ENCODE measurements around the gene GBA3.
A peak's percentile ranks its signal among the peaks of the same experiment; 100 is the strongest.

The GBA3 gene

DNA sequence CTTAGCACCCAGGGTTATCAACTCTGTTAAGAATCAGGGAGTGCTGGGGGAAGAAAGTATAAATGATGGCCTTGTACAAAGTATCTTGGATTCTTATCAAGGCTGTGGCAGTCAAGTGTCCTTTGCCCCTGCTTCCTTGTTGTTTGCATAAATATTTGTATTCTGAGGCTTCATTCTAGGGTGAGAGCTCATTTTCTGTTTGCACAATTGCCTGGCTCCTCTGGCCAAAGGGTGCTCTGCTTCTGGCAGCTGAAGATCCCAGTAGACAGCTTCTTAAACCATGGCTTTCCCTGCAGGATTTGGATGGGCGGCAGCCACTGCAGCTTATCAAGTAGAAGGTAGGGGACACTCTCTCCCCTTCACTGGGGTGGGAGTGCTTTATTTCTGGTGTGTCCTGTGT, at the start of gene GBA3:
Gene GBA3 (plus strand): TSS at position 202 of the 400 bp plus-strand sequence.
- no peak for DNase-seq

DNA sequence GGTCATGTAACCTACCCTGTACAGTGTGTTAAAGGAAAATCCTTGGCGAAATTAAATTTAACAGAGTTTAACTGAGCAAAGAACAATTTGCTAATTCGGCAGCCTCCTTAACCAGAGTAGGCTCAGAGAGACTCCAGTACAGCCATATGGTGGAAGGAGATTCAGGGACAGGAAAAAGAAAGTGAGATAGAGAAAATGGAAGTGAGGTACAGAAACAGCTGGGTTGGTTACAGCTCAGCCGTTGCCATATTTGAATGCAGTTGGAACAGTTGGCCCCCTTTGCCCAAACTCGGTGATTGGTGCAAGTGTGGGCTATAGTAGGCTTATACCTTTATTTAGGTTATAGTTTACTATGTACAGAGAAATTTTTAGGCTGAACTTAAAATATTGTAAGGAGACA, 48.8 kb upstream of the GBA3 start:
- no peak for DNase-seq

DNA sequence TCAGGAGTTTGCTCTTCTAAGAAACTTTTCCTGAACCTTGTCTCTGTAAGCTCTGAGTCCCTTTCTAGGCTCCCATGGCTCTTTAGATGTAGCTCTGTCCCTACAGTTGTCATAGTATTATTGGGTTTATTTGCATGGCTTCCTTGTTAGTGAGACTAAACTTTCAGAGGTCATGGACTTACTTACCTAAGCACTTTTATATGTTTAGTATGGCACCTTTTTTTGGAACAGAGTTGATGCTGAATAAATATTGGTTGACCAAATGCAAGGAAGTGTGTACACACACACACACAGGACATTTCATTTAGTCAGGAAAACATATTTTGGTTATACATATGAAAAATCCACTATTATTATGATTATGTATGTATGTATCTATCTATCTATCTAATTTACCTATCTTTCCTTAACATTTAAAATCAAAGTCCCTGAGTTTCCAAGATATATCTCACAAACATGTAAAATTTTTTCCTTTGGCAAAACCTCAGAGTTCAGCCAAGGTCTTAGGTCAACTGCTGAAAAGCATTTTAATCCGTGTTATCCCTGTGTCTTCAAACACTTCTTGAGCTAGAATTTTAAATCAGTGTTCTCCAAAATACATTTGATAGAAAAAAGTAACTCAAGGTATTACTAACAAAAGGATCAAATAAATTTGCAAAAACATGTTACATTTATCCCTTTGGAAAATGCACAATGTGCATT, 47.1 kb upstream of the GBA3 start:
- DNase-seq: no peak

DNA sequence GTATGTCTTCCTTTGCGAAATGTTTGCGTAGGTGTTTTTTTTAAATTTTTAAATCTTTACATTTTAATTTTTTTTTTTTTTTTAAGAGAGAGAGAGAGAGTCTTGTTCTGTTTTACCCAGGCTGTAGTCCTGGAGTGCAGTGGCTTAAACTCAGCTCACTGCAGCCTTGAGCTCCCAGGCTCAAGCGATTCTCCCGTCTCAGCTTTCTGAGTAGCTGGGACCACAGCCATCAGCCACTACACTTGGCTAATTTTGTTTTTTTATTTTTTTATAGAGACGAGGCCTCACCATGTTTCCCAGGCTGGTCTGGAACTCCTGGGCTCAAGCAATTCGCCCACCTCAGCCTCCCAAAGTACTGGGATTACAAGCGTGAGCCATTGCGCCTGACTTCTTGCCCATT, 43.7 kb upstream of the GBA3 start:
- no peak for DNase-seq

DNA sequence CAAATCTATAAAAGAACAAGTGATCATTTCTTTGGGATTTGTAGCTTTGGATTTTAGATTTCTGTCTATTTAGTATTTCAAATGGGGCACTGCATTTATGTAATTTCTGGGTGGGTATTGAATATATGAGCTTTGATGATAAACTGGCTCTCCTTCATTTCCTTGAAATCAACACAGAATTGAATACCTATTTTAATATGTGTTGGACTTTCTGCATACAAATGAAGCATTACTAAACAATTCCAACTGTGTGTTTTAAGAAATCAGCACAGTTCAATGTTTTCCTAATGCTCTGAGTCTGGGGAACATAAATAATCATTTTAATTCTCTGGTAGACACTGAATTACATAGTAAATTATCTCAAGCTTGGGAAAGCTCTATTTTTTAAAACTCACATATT, 42.0 kb upstream of the GBA3 start:
- DNase-seq: no peak

DNA sequence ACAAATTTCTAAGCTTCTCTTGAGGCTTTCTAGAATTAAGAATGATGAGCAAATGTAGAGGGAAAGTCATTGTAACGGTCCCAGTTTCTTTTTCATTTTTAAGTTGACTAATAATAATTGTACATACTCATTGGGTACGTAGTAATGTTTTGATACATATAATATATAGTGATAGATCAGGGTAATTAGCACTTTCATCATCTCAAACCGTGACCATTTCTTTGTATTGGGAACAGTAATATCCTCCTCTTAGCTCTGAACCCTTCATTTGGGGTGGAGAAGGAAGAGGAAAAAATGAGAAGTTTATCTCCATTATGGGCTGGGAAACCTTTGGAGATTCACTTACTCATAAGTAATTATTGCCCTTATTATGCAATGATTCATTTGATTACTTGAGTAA, 39.0 kb upstream of the GBA3 start:
- no peak for DNase-seq

DNA sequence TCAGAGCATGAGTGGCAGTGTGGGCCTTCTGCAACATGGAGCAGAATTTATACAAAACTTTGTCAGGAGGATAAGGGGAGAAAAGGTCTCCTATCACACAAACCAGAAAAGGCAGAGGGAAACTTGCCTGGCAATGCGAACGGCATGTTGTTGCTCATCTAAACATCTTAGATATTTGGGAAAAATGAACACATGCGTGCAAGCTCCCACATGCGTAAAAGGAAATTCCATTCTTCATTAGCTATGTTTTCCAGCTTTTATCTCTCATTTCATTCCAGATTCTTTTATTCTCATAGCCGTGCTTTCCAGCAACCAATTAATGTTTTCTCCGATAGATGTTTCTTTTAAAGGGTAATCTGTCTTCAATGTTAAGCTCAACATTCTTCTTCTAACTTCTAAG, 31.3 kb upstream of the GBA3 start:
- DNase-seq: no peak

DNA sequence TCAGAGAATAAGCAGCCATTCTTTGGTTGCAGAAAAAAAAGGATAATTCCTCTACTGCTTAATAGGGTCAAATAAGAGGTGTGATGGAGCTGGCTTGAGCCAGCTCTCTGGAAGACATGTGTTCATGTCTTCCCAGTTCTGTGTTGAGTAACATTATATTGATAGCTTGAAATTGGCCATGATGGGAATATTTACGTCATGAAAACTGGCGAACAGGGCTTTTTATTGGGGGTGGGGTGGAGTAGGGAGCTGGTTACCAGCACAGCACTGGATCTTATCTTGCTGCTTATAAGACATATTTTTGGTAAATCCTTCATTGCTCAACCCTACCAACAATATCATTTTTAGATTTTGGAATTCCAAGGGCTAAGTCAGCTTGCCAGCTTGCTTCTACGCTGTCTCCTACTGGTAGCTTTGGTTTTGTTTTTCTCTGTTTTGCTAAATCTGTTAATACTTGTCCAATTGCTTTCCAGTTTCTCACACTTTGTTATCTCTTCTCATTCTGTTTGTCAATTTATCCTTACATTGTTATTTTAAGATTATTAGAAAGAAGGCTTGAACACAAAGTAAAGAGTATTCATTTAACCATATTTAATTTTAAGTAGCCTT, 25.3 kb upstream of the GBA3 start:
- no peak for DNase-seq

DNA sequence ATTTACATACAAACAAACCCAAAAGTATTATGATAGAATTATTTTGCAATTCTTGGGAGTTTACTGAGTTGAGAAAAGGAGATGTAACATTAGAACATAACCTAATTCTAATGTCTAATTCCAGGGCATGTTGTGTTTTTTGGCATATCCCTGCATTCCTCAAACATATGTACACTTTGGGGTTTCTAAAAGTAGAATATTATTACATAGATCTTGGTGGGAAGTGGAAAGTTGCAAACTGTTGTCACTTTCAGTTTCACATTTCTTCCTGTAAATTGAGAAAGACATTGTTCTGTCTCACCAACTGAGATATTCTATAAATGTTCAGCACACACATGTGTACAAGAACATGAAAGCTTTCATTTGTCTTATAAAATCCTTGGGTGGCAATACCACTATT, 24.4 kb upstream of the GBA3 start:
- peak; percentile 69 for DNase-seq

DNA sequence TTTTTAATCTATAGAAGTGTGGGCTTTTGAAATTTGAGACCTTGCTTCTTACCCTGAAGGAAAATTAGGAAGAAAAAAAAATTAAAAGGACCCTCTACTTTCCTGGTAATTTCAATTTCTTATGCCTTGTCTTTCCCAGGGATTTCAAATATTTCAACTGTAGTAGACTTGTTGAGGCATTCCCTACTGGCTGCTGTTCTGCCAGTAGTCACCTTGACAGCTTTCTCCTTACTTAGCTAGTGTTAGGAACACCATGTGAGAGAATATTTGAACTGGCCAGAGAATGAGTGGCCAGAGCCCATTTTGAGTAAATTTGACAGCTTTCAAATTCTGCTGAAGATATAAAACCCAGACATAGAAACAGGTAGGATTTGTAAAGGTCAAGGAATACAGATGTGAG, 24.0 kb upstream of the GBA3 start:
- DNase-seq: no peak

DNA sequence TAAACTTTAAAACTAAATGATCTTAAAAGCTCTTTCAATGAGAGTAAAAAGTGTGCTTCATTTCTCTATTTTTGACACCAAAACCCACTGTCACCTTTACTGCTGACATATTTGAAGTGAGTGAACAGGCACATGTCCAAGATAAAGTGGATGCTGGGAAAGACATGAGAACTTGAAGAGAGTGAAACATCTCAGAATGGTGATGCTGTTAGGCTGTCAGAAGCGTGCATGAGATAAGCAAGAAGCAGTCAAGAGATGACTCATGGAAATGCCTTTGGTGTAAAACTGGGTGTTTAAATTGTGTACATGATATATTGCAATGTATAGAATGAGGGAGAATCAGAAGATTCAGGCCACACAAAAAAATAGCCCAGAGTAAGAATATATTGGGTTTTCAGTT, 21.8 kb upstream of the GBA3 start:
- DNase-seq: peak; percentile 9

DNA sequence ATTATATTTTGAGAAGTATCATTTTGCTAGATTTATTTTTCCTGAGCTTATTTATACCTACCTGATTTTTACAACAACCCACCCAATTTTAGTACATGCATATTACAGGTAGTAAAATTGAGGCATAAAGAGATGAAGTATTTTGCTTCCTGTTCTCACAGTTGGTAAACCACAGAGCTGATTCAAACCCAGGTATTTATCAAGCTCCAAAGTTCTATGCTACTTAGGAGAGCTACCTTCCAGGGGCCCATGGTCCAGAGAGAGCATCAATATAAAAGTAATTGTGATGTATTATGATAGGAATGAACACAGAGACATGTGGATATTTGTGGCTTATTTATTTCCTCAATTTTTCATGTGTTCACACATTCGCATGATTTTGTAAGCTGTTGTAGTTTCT, 20.2 kb upstream of the GBA3 start:
- no peak for DNase-seq

DNA sequence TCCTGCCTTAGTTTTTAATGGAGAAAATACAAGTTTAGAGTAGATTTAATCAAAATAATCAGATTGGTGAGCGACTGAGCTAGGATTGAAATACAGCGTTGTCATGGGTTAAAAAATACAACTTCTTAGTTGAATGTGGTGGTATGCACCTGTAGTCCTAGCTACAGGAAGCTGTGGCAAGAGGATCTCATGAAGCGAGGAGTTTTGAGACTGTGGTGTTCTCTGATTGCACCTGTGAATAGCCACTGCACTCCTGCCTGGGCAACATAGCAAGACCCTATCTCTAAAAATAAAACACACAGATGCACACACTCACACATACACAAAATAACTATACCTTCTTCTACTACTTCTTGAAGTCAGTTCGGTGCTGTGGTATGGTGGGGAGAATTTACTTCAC, 19.8 kb upstream of the GBA3 start:
- DNase-seq: no peak

DNA sequence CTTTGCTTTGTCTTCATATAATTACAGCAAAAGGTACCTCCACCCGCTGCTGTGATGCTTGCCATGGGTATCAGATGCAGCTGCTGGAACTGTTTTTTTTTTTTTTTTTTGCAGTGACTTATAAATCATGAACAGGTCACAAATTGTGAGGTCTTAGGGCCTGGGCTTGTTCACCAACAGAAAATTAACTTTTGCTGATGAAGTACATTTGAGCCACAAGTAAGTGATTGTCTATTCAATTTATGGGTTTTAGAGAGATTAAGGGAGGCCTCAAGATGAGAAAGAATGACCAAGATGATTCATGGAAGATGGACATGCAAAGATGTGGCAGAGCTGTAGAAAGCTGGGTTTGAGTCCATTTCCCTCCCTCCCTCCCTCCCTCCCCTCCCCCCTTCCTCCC, 18.0 kb upstream of the GBA3 start:
- no peak for DNase-seq

DNA sequence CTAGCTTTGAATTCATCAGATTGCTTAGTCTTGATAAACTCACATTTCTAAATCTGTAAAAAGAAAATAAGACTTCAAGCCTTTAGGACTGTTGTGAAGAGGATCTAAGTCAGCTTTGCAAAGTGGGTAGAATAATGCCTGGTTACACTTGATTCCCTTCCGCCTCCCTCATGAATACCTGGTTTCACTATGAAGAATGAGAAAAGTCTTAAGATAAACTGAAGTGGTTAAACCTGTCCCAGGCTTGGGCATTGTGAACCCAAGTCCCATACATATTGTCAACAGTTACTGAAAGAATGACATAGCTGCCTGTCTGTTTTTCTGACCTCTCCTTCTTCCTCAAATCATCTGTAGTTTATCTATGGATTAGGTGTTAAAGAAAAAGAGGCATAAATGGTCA, 16.7 kb upstream of the GBA3 start:
- no peak for DNase-seq

DNA sequence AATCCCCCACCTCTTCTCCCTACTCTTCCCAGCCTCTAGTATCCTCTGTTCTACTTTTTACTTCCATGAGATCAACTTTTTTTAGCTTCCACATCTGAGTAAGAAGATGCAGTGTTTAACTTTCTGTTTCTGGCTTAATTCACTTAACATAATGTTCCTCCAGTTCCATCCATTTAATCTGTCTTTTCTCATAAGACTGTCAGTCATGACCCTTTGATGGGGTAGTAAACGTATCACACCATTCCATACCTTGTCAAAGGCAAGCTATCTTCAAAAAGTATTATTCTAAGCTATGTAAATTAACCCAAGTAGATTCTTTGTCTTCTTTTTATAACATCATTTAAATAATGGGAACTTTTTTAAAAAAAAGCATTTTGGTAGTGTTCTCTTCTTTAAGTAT, 15.0 kb upstream of the GBA3 start:
- DNase-seq: no peak

DNA sequence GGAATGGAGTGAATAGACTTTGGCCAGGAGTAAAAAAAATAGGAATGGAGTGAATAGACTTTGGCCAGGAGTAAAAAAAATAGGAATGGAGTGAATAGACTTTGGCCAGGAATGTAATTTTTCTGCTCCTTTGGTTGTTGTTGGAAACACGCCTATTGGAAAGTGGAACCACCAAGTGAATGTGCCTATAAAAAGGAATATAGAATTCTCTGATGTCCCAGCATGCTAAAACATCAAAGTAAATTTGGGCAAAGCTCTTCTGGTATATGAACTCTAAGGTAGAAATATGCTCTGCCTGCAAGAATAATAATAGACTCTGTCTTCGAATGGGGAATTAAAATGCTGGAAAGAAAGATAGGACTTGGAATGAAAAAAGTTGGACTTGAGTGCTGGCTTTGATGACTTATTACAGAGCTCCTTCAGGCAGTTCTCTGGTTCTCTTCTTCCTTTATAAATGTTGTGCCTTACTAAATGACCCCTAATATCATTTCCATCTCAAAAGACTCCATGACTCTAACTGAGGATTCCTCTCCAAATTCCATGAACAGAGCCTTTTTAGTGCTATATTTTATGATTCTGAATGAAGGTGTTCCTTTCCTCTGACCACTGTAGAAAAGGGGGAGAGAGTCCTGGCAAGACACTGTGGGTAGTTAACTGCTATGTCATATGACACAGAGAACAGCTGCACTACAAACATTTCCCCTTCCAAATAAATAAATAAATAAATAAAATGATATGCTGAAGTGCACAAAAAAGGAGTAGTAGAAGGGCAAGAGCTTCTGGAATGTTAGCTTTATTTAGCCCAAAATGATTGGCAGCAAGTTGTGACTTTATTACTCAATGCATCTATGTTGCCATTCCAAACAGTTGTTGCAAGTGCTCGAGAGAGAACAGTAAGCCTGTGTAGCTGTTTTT, 13.5 kb upstream of the GBA3 start:
- no peak for DNase-seq

DNA sequence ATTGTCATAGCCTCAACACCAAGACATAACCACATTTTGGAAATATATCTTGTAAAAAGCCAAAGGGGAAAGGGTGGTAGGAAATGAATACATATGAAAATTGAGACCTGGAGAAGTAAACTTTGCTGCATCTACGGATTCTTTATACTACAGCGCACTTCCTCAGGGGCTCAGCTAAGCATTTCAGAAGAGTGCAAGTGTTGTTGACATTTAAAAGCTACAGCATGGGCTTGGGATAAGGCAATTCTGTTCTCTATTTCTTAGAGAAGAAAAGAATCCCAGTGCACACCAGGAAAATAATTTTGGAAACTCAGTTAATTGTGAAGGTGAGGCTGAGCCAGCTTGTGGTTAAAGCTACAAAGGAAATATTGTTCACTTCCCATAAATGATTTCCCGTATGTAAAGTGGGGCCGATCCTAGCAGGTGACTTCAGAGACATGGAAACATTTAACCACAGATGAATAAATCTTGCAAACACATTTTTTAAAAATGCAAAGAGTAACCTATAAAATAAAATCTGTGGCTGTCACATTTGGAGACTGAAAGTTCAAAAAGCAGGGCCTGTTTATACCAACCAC, 12.6 kb upstream of the GBA3 start:
- no peak for DNase-seq

DNA sequence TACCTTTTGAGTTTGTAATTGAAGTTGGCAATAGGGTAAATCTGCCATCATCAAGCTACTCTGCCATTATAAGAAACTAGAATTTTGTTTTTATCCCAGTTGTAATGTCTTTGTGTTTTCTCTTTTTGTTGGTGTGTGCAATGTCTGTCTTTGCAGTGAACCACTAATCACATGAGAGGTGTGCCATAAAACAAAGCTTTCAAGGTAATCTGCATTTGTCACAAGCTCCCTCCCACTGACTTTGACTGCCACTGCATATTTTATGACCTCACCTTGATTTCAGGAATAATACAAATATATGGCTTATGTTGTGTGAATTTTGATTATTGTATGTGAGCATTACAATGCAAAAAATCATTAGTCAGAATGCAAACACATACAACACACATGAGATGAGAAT, 9.0 kb upstream of the GBA3 start:
- no peak for DNase-seq

DNA sequence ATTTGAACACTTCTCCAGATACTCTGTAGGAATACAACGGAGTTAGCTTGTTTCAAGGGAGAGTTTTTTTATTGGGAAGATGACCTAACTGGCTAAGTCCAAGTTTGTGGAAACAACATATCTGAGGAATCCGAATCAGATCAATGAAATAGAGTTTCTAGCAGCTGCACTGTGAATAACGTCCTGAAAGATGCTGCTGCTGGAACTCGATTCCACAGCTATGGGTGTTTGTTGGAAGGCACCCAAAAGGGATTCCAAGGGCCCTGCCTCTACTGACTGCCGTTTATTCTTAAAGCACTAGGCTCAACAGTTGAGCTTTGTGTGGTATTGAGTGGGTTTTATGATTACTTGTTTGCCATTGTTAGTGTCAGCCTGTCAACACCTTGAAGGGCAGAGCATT, 6.6 kb upstream of the GBA3 start:
- no peak for DNase-seq

DNA sequence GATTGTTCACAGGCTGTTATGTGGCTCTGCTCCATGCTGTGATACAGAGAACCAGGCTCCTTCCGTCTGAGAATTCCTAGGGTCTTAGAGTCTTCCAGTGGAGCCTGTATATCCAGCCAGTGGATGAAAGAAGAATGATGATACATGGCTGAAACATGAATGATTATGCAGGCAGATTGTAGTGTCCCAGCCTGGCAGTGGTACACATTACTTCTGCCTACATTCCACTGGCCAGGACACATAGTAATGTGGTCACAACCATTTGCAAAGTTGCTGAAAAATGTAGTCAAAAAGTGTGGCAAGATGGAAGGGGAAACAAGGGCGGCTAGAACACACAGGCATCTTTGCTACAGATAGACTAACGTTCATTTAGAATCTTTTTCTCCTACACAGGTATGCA, 4.5 kb upstream of the GBA3 start:
- DNase-seq: no peak

DNA sequence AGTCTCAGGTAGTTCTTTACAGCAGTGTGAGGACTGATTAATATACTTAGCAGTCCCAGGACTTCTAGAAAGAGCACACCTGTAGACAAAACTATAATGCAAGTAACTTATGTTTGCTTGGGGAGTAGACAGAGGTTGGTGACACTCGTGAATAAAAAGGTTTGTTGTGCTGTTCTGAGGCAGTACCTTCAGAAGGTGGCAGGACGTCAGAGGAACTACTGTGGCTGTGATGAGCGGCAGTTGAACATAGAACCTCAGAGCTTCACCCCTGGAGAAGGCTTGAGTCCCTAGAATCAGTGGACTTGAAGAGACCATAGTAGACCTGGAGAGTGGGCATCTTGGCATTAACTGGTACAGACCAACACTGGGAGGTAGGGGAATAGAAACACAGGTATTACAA, 3.3 kb upstream of the GBA3 start:
- no peak for DNase-seq

DNA sequence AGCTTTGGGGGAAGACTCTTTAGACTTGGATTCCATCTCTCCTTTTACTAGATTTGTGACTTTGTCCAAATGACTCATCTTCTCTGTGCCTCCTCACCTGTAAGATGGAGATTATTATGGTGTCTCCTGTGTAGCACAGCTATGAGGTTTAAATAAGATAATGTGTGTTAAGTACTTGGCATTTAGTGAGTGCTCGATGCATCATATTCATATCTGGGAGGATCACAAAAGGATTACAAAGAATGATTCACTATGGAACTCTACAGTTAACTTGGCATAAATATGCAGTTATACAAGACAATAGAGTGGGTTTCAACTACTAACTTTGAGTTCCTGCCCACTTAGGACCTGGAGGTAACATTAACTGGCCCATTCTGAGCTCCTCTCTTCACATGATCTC, 2.3 kb downstream of the GBA3 start:
- DNase-seq: no peak

DNA sequence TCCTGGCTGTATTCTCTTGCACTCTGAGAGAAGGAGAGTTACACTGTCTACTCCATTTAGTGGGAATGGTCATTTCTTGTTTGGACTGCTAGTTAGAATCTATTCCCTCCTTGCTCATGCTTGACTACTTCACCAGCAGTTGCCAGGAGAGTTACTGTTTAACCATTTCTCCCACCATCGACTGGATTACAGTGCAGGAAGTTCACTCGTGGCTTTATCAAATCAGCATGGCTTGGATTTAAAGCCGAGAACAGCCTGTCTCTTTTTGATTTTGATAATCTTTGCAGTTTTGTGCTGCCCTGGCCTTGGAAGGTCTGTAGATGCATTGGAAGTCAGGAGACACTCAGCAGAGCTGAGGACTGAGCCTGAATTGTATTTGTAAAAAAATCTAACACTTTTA, 3.2 kb downstream of the GBA3 start:
- DNase-seq: no peak

All from suppressor macrophage treated with lipopolysaccharide for 4 hours (primary cell).